DND-41 (cell line): ENCODE data around the gene COG7.

Source experiments
- EZH2 ChIP-seq: IDR thresholded peaks from 3 replicates; pipeline ENCODE4 v1.6.1; 2012; ENCODE audit warnings: borderline replicate concordance, low read depth, mild to moderate bottlenecking, moderate library complexity, low read length, inconsistent platforms; ENCODE audit not compliant: severe bottlenecking
- TF ChIP-seq, protein P1 (sequence below): IDR thresholded peaks from 2 replicates; pipeline ENCODE4 v1.5.1; 2012; ENCODE audit warnings: borderline replicate concordance, low read length, moderate library complexity, mild to moderate bottlenecking; ENCODE audit not compliant: poor library complexity, severe bottlenecking; ENCODE audit errors: extremely low read depth

GRCh38 chr16:23435500-23435899 lies 17.5 kb downstream of the COG7 start:
- no peak for TF ChIP-seq EZH2
- TF ChIP-seq, protein P1, sequence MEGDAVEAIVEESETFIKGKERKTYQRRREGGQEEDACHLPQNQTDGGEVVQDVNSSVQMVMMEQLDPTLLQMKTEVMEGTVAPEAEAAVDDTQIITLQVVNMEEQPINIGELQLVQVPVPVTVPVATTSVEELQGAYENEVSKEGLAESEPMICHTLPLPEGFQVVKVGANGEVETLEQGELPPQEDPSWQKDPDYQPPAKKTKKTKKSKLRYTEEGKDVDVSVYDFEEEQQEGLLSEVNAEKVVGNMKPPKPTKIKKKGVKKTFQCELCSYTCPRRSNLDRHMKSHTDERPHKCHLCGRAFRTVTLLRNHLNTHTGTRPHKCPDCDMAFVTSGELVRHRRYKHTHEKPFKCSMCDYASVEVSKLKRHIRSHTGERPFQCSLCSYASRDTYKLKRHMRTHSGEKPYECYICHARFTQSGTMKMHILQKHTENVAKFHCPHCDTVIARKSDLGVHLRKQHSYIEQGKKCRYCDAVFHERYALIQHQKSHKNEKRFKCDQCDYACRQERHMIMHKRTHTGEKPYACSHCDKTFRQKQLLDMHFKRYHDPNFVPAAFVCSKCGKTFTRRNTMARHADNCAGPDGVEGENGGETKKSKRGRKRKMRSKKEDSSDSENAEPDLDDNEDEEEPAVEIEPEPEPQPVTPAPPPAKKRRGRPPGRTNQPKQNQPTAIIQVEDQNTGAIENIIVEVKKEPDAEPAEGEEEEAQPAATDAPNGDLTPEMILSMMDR = peak; percentile 86
